SK-N-SH treated with all-trans-retinoic acid at 6 μM for 48 hours (cell line): ENCODE measurements around the gene DENND5B.
"Not testable (repeated sequence)": the region's sequence is repeated elsewhere in the genome, so short reads cannot be mapped to it uniquely, and the experiment has no call there.

Experiments used
- ATAC-seq: fragments of 200-7000 bp; cut with Tn5 transposase; 3 replicates; pipeline ENCODE4 v1.9.1; 2020; ENCODE audit warnings: mild to moderate bottlenecking, moderate library complexity
- ARNTL ChIP-seq: fragments of 450-650 bp; formaldehyde crosslinking; IDR thresholded peaks from 2 replicates; pipeline ENCODE4 v1.5.0; 2020; ENCODE audit warnings: low read depth, mild to moderate bottlenecking, moderate library complexity, borderline replicate concordance
- BACH2 ChIP-seq: fragments of 250-450 bp; sonication (Bioruptor Pico); IDR thresholded peaks from 2 replicates; pipeline ENCODE4 v1.9.0; 2021; ENCODE audit warnings: mild to moderate bottlenecking, borderline replicate concordance
- CSDC2 ChIP-seq: fragments of 250-450 bp; sonication (Bioruptor Pico); IDR thresholded peaks from 2 replicates; pipeline ENCODE4 v1.5.0; 2020; ENCODE audit warnings: mild to moderate bottlenecking, moderate library complexity
- GLIS3 ChIP-seq: fragments of 250-450 bp; sonication (Bioruptor Pico); IDR thresholded peaks from 2 replicates; pipeline ENCODE4 v1.5.0; 2020; ENCODE audit warnings: mild to moderate bottlenecking, moderate library complexity
- OSR1 ChIP-seq: fragments of 250-450 bp; sonication (Bioruptor Pico); IDR thresholded peaks from 2 replicates; pipeline ENCODE4 v1.8.0; 2022; ENCODE audit warnings: moderate library complexity, mild to moderate bottlenecking, inconsistent platforms
- SNAI2 ChIP-seq: fragments of 250-450 bp; sonication (Bioruptor Pico); IDR thresholded peaks from 2 replicates; pipeline ENCODE4 v1.5.0; 2020; ENCODE audit warnings: mild to moderate bottlenecking, moderate library complexity
- TCF4 ChIP-seq: fragments of 250-450 bp; sonication (Bioruptor Pico); IDR thresholded peaks from 2 replicates; pipeline ENCODE4 v1.8.0; 2021; ENCODE audit warnings: mild to moderate bottlenecking, moderate library complexity, borderline replicate concordance
- TOX ChIP-seq: fragments of 250-450 bp; sonication (Bioruptor Pico); IDR thresholded peaks from 2 replicates; pipeline ENCODE4 v1.8.0; 2021; ENCODE audit warnings: mild to moderate bottlenecking, moderate library complexity, borderline replicate concordance
- ZC3H10 ChIP-seq: fragments of 250-450 bp; sonication (Bioruptor Pico); IDR thresholded peaks from 2 replicates; pipeline ENCODE4 v1.5.1; 2021; ENCODE audit warnings: mild to moderate bottlenecking, moderate library complexity
- ZFP3 ChIP-seq: fragments of 250-450 bp; sonication (Bioruptor Pico); IDR thresholded peaks from 2 replicates; pipeline ENCODE4 v1.5.0; 2020; ENCODE audit warnings: mild to moderate bottlenecking, moderate library complexity
- ZNF565 ChIP-seq: fragments of 450-650 bp; formaldehyde crosslinking; conservative IDR thresholded peaks from 2 replicates; pipeline ENCODE4 v1.5.0; 2020; ENCODE audit warnings: low read depth, mild to moderate bottlenecking, moderate library complexity
- ZNF8 ChIP-seq: fragments of 450-650 bp; formaldehyde crosslinking; IDR thresholded peaks from 2 replicates; pipeline ENCODE4 v1.5.0; 2020; ENCODE audit warnings: mild to moderate bottlenecking, moderate library complexity
- TF ChIP-seq, protein P1 (sequence below): fragments of 250-450 bp; sonication (Bioruptor Pico); IDR thresholded peaks from 2 replicates; pipeline ENCODE4 v1.8.0; 2020; ENCODE audit warnings: mild to moderate bottlenecking, moderate library complexity, borderline replicate concordance
- TF ChIP-seq, protein P2 (sequence below): fragments of 250-450 bp; sonication (Bioruptor Pico); IDR thresholded peaks from 2 replicates; pipeline ENCODE4 v1.5.1; 2020; ENCODE audit warnings: low read depth, mild to moderate bottlenecking, moderate library complexity
- TF ChIP-seq, protein P3 (sequence below): fragments of 250-450 bp; sonication (Bioruptor Pico); IDR thresholded peaks from 2 replicates; pipeline ENCODE4 v1.5.1; 2021; ENCODE audit warnings: mild to moderate bottlenecking, moderate library complexity
- TF ChIP-seq, protein P4 (sequence below): fragments of 250-450 bp; sonication (Bioruptor Pico); IDR thresholded peaks from 2 replicates; pipeline ENCODE4 v1.5.0; 2020; ENCODE audit warnings: mild to moderate bottlenecking, moderate library complexity

Gene DENND5B

DNA sequence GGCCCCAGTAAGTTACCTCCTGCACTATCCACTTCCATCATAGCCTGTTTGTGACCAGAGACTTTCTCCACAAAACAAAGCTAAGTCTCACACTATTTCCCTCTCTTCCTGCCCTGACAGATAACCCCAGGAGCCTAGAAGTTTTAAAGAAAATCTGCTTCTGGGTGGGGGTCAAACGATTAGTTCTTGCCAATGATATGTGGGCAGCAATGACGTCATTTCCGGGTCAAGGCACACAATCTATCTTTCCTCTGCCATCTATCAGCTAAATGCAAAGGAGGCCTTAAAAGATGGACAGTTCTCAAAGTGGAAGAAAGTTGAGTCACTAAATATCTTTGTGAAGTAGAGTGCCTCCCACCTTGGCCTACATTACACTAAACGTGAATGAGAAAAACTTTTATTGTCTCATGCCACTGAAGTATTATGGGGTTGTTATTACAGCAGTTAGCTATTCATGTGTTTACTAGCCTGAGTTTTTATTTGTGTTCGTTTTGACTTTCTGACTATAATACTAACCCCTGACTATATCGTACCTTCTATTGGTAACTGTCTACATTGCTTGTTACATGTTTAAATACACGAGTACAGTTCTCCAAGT lies 86.2 kb downstream of the DENND5B start:
- ATAC-seq: no peak
- TF ChIP-seq SNAI2 (CRISPR knock-in tag) (no peak), BACH2 (CRISPR knock-in tag) (no peak), OSR1 (no peak), ZNF565 (CRISPR knock-in tag) (no peak), TOX (no peak)
- TF ChIP-seq, protein P1, sequence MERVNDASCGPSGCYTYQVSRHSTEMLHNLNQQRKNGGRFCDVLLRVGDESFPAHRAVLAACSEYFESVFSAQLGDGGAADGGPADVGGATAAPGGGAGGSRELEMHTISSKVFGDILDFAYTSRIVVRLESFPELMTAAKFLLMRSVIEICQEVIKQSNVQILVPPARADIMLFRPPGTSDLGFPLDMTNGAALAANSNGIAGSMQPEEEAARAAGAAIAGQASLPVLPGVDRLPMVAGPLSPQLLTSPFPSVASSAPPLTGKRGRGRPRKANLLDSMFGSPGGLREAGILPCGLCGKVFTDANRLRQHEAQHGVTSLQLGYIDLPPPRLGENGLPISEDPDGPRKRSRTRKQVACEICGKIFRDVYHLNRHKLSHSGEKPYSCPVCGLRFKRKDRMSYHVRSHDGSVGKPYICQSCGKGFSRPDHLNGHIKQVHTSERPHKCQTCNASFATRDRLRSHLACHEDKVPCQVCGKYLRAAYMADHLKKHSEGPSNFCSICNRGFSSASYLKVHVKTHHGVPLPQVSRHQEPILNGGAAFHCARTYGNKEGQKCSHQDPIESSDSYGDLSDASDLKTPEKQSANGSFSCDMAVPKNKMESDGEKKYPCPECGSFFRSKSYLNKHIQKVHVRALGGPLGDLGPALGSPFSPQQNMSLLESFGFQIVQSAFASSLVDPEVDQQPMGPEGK: no peak
- TF ChIP-seq, protein P2, sequence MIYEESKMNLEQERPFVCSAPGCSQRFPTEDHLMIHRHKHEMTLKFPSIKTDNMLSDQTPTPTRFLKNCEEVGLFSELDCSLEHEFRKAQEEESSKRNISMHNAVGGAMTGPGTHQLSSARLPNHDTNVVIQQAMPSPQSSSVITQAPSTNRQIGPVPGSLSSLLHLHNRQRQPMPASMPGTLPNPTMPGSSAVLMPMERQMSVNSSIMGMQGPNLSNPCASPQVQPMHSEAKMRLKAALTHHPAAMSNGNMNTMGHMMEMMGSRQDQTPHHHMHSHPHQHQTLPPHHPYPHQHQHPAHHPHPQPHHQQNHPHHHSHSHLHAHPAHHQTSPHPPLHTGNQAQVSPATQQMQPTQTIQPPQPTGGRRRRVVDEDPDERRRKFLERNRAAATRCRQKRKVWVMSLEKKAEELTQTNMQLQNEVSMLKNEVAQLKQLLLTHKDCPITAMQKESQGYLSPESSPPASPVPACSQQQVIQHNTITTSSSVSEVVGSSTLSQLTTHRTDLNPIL (CRISPR knock-in tag): no peak
- TF ChIP-seq, protein P3, sequence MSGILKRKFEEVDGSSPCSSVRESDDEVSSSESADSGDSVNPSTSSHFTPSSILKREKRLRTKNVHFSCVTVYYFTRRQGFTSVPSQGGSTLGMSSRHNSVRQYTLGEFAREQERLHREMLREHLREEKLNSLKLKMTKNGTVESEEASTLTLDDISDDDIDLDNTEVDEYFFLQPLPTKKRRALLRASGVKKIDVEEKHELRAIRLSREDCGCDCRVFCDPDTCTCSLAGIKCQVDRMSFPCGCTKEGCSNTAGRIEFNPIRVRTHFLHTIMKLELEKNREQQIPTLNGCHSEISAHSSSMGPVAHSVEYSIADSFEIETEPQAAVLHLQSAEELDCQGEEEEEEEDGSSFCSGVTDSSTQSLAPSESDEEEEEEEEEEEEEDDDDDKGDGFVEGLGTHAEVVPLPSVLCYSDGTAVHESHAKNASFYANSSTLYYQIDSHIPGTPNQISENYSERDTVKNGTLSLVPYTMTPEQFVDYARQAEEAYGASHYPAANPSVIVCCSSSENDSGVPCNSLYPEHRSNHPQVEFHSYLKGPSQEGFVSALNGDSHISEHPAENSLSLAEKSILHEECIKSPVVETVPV (CRISPR knock-in tag): no peak

DNA sequence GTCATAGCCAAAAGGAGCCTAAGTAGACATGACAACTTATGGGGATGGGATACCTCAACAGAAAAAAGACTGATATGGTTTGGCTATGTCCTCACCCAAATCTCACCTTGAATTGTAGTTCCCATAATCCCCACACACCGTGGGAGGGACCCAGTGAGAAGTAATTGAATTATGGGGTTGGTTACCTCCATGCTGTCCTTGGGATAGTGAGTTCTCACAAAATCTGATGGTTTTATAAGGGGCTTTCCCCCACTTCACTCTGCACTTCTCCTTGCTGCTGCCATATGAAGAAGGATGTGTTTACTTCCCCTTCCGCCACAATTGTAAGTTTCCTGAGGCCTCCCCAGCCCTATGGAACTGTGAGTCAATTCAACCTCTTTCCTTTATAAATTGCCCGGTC lies 89.9 kb downstream of the DENND5B start:
- not testable (repeated sequence) for ATAC-seq

DNA sequence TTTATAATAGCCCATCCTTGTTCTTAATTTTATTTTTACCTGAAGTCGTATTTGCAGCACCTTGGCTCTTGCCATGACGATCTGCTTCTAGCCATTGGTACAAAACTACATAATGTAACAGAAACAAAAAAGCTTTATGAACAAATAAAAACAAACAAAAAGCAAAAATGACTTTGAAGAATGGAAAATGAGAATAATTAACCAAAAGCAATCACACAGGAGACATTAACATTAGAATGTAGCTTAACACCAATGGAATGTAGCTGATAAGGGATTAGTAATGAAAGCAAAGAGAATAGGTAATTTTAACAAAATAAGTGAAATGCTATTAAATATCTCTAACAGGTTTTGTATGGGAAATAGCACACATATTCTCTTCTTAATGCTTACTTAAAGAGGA lies 91.4 kb downstream of the DENND5B start:
- TF ChIP-seq, protein P3 (CRISPR knock-in tag): no peak
- TF ChIP-seq ZFP3 (no peak), ZC3H10 (no peak), ZNF8 (CRISPR knock-in tag) (no peak), GLIS3 (CRISPR knock-in tag) (no peak), SNAI2 (CRISPR knock-in tag) (no peak), BACH2 (CRISPR knock-in tag) (no peak), CSDC2 (CRISPR knock-in tag) (no peak), ARNTL (CRISPR knock-in tag) (no peak), TCF4 (CRISPR knock-in tag) (no peak)
- TF ChIP-seq, protein P1: no peak
- TF ChIP-seq, all 23 proteins: peak for 0
- ATAC-seq: no peak

DNA sequence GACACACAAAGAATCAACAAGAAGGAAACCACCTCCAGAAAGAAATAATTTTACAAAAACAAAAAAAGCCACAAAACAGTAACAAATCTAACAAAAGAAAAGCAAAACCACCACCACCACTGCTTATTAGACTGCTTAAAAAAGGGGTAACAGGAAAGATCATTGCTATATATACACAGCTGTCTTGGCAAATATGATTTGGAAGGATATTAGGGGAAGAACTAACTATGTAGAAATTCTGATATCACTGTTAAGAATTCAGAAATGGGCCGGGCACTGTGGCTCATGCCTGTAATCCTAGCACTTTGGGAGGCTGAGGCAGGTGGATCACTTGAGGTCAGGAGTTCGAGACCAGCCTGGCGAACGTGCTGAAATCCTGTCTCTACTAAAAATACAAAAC lies 92.5 kb downstream of the DENND5B start:
- no peak for ATAC-seq
- TF ChIP-seq BACH2 (CRISPR knock-in tag): no peak
- no peak for TF ChIP-seq TCF4 (CRISPR knock-in tag)
- TF ChIP-seq, protein P3 (CRISPR knock-in tag): no peak
- TF ChIP-seq ZFP3: no peak
- TF ChIP-seq, protein P2 (CRISPR knock-in tag): no peak
- TF ChIP-seq, protein P1: no peak
- TF ChIP-seq, protein P4, sequence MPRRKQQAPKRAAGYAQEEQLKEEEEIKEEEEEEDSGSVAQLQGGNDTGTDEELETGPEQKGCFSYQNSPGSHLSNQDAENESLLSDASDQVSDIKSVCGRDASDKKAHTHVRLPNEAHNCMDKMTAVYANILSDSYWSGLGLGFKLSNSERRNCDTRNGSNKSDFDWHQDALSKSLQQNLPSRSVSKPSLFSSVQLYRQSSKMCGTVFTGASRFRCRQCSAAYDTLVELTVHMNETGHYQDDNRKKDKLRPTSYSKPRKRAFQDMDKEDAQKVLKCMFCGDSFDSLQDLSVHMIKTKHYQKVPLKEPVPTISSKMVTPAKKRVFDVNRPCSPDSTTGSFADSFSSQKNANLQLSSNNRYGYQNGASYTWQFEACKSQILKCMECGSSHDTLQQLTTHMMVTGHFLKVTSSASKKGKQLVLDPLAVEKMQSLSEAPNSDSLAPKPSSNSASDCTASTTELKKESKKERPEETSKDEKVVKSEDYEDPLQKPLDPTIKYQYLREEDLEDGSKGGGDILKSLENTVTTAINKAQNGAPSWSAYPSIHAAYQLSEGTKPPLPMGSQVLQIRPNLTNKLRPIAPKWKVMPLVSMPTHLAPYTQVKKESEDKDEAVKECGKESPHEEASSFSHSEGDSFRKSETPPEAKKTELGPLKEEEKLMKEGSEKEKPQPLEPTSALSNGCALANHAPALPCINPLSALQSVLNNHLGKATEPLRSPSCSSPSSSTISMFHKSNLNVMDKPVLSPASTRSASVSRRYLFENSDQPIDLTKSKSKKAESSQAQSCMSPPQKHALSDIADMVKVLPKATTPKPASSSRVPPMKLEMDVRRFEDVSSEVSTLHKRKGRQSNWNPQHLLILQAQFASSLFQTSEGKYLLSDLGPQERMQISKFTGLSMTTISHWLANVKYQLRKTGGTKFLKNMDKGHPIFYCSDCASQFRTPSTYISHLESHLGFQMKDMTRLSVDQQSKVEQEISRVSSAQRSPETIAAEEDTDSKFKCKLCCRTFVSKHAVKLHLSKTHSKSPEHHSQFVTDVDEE (CRISPR knock-in tag): no peak
- TF ChIP-seq GLIS3 (CRISPR knock-in tag): no peak
- no peak for TF ChIP-seq ZC3H10
